IPS-NIHi11 (cell line): ENCODE results near the gene FGD5.
"Not testable (repeated sequence)": the region's sequence is repeated elsewhere in the genome, so short reads cannot be mapped to it uniquely, and the experiment has no call there.

Experiments
- DNase-seq: peaks from one replicate; pipeline ENCODE4 v3.0.0; 2012; ENCODE audit warnings: mixed read lengths, low spot score

FGD5 gene

GRCh38 chr3:14806641-14807263 lies 12.0 kb upstream of the FGD5 start:
- no peak for DNase-seq

- no peak for DNase-seq
These were observed 10.7 kb upstream of the FGD5 start for GRCh38 chr3:14808025-14808424.

- no peak for DNase-seq
These were observed 10.1 kb upstream of the FGD5 start for GRCh38 chr3:14808502-14809266.

GRCh38 chr3:14809611-14810010 lies 9.2 kb upstream of the FGD5 start:
- DNase-seq = not testable (repeated sequence)

GRCh38 chr3:14810070-14810791 lies 8.5 kb upstream of the FGD5 start:
- peak; percentile 87 for DNase-seq

- DNase-seq = peak; percentile 50
These were observed 7.7 kb upstream of the FGD5 start for GRCh38 chr3:14810801-14811661.

GRCh38 chr3:14811684-14812083 lies 7.1 kb upstream of the FGD5 start:
- DNase-seq = no peak

GRCh38 chr3:14812196-14812790 lies 6.5 kb upstream of the FGD5 start:
- DNase-seq = no peak

GRCh38 chr3:14814411-14814871 lies 4.3 kb upstream of the FGD5 start:
- DNase-seq = no peak

- no peak for DNase-seq
These were observed 2.4 kb upstream of the FGD5 start for GRCh38 chr3:14816359-14816758.

GRCh38 chr3:14819671-14820070 lies 909 bp downstream of the FGD5 start:
- DNase-seq = no peak

GRCh38 chr3:14820156-14820555 lies 1.4 kb downstream of the FGD5 start:
- no peak for DNase-seq

- no peak for DNase-seq
These were observed 2.4 kb downstream of the FGD5 start for GRCh38 chr3:14821151-14821550.

GRCh38 chr3:14822134-14822533 lies 3.4 kb downstream of the FGD5 start:
- DNase-seq = no peak

GRCh38 chr3:14822670-14823390 lies 4.1 kb downstream of the FGD5 start:
- no peak for DNase-seq

- DNase-seq = no peak
These were observed 4.6 kb downstream of the FGD5 start for GRCh38 chr3:14823393-14823792.

- no peak for DNase-seq
These were observed 5.3 kb downstream of the FGD5 start for GRCh38 chr3:14823910-14824629.

GRCh38 chr3:14824646-14825045 lies 5.9 kb downstream of the FGD5 start:
- DNase-seq = no peak

GRCh38 chr3:14826069-14826468 lies 7.3 kb downstream of the FGD5 start:
- DNase-seq = no peak

- DNase-seq = no peak
These were observed 9.0 kb downstream of the FGD5 start for GRCh38 chr3:14827776-14828175.
